GM10847 (cell line): ENCODE data around the gene HDAC8.

Experiments used
- POLR2A ChIP-seq: IDR thresholded peaks from 2 replicates; pipeline ENCODE4 v1.6.1; 2011; ENCODE audit not compliant: insufficient read length; ENCODE audit errors: extremely low read depth

The HDAC8 gene

GRCh38 chrX:72572248-72573157, at the start of gene HDAC8:
Gene HDAC8, minus strand, starts transcription at chrX:72572843. Its CDS starts 82 bp downstream, at chrX:72572761.
- no peak for TF ChIP-seq POLR2A

- TF ChIP-seq POLR2A: no peak
These were observed 49.2 kb upstream of the HDAC8 start for GRCh38 chrX:72621625-72622485.

- no peak for TF ChIP-seq POLR2A
These were observed 48.5 kb upstream of the HDAC8 start for GRCh38 chrX:72621163-72621562.

DNA sequence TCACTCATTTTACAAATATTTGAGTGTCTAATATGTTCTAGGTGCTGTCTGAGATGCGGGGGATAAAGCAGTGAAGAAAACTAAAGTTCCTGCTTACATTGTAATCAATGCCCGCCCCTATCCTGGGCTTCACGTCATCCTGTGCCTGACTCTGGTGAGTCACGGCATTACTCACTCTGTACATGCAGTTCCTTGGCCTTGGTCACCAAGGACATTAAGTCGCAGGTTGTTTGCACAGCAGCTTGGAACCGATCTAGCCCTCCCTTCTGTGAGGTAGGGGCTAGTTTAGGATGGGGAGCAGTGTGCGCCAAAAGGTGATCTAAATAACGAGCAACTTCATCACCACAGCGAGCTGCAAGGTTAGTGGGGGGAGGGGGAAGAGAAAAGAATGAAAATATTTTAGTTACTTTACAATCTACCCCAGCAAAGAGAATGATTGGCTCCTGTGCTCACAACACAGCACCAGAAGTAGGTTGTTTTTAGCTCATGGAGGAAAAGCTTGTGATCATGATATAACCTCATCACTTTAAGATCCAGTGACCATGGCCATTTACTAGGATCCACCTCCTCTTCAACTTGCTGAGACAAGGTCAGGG, 48.0 kb upstream of the HDAC8 start:
- TF ChIP-seq POLR2A: no peak

- TF ChIP-seq POLR2A: no peak
These were observed 36.7 kb upstream of the HDAC8 start for GRCh38 chrX:72609313-72609712.

DNA sequence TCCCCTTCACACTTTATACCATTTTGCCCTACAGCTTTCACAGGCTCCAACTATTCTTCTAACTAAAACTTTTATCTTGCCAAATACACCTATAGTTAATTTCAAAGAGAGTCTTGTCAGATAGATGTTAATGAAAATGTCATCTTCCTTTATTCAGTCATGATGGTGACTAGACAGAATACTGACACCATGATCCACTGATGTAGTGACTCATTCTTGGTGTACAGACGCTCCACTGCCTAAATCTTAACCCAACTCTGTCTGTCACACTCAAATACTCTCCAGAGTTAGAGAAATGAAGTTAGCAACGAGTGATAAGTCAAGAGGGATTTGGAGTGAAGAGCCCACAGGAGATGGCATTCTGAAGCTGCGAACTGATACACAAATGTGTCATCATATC, 32.1 kb upstream of the HDAC8 start:
- no peak for TF ChIP-seq POLR2A

DNA sequence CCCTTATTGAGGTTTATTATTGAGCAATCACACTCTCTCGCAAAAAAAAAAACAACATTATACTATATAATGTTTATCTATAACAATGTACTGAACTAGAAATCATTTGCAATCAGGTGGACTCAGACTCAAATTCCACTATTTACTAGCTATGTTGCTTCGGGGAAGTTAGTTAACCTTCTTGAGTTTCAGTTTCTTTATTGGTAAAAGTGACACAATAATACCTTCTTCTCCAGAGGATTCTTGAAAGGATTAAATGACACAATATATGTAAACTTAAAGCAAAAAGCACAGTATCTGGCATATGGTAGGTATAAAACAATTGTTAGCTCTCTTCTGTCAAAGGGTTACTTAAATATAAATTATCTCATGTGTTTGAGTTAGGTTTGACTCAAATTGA, 31.5 kb upstream of the HDAC8 start:
- TF ChIP-seq POLR2A: no peak

GRCh38 chrX:72584163-72584562, 11.5 kb upstream of the HDAC8 start:
- TF ChIP-seq POLR2A: no peak

DNA sequence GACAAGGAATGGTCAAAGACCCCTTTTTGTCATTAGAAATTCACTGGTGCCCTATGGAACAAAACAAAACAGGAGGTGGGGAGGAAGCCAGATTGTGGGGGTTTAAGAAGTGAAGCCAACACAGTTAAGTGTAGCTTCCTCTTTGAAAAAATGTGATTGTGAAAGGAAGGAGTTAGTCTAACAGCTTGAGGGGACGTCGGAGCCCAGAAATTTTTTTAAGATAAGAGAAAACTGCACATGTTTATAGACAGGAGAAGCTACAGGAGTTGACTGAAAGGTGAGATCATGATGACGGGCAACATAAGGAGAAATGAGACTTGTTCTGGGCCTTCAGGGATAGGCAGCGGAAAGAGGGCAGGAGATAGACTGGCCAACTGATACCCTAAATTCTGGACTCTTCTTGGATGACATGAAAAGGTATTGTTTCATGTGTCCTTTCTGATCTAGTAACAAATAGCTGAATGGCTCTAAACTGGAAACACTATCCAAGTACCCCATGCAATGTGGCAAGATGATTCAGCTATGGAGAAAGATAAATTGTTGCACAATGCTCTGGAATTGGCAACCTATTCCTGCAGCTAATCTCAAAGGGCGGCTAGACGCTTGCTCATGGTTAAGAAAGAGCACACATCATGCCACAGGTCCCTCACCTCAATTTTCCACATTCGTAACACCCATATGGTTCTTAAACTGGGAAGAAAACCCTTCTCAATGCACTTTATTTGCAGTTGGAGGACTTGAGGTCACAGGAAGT, 3.7 kb upstream of the HDAC8 start:
- TF ChIP-seq POLR2A: no peak

- no peak for TF ChIP-seq POLR2A
These were observed 492 bp upstream of the HDAC8 start for GRCh38 chrX:72573158-72573511.

GRCh38 chrX:72569786-72570185, 2.9 kb downstream of the HDAC8 start:
- TF ChIP-seq POLR2A: no peak

DNA sequence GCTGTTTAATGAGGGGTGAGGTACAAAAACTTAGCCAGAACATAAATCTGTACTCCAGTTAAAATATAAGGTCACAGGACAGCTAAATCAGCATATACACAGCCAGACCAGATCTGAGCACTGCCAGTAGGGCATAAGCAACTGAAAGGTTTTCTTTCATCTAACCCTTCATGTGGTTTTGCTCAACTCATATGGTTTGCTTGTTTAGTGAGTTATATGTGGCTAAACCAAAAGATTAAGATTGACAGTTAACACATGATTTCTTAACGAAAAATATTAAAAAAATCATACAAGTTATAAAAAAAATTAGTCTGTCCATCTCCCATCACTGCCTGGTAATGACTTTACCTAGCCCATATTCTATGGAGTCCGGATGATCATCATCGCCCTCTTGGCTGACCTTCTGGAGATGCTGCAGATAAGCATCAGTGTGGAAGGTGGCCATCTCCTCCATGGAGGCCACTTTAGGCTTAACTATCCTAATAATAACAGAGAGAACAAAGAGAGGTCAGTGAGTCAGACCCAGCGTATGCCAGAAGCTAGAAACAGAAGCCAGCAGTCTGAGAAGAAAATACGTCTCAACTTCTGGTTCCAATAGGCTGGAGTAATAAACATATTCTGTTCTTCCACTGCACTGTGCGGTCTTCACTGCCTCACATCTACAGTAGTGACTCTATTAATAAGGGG, 4.1 kb downstream of the HDAC8 start:
- TF ChIP-seq POLR2A: no peak

DNA sequence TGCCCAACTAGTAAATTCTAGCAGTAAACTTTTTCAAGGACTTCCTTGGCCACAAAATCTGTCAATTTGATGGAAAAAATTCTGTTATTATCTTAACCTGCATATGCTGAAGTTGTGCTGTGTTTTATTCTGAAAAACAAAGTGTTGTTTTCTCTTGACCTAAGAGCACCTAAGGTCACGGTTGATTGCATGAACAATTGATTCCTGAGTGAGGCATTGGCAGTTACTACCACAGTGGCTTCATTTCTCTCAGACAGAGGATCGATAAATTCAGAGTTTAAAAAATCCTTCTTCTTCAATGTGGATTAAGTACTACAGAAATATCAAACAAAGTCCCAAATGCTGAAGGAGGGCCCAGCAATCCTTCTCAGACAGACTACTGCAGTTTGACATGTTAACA, 6.2 kb downstream of the HDAC8 start:
- TF ChIP-seq POLR2A: no peak

DNA sequence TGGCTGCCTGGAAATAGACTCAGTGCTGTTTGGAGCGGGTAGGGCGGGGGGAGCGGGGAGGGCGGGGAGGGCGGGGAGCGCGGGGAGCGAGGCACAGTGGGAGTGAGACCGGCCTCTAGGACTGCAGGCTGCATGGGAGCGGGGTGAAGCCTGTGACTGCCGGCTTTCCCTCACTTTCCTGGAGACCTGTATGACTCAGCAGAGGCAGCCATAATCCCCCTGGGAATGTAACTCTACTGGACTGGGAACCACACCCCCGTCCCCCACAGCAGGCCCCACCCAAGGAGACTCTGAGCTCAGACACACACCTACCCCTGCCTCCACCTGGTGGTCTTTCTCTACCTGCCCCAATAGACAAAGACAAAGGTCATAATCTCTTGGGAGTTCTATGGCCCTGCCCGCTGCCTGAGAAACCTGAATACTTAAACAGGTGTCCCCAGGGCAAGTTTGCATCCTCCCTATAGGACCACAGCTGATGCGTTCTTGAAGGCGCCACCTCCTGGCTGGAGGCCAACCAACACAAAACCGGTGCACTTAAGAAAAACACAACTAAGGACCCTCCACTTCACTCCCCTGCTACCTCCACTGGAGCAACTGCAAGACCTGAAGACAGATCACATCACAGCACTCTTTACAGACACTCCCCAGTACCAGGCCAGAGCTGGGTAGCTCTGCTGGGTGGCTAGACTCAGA, 18.0 kb downstream of the HDAC8 start:
- no peak for TF ChIP-seq POLR2A
